ENCODE results near the gene SPRY2.

DNA sequence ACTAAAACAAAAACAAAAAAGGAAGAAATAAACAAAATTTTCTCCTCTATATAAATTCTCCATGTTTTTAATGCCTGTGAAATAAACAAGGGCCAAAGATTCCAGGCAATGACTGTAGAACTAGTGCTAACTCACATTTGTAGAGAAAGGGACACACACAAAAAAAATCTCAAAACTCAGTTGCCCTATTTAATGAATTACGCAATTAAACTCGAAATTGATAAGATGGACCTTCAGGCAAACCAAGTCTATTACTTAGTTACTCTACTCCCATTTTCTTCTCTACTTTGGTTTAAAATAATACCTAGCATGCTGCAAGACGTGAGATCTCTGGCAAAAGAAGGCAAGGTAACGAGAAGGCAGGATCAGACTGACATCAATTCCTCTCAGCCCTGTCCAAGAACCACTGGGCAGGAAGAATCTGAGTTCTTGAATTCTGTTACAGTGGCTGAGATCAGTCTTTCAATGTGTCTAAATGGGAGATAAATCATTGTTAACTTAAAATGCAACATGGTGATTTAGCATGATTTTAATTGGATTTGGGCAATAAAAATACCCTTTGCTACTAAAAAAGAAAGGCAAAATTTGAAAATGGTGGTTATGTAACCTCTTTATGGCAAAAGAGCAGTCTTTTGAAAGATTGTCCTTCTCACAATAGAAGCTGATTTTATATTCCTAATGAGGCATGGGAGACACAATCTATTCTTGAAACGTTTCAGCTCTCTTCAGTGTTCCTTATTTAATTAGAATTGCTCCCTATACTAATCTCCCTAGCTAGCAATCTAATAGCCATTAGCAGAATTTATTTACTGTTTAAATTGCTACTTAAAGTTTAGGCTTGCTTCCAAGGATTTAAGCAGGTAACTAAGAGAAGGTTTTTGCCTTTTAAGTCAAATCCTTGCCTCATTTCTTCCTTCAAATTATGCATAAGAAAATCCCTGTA is 25.9 kb downstream of the SPRY2 start:
- no peak for TF ChIP-seq EZH2phosphoT487 (IDR thresholded peaks at IDR 0.05; ENCODE audit: low read depth, severe bottlenecking, unreplicated experiment)
- TF ChIP-seq, protein P1, sequence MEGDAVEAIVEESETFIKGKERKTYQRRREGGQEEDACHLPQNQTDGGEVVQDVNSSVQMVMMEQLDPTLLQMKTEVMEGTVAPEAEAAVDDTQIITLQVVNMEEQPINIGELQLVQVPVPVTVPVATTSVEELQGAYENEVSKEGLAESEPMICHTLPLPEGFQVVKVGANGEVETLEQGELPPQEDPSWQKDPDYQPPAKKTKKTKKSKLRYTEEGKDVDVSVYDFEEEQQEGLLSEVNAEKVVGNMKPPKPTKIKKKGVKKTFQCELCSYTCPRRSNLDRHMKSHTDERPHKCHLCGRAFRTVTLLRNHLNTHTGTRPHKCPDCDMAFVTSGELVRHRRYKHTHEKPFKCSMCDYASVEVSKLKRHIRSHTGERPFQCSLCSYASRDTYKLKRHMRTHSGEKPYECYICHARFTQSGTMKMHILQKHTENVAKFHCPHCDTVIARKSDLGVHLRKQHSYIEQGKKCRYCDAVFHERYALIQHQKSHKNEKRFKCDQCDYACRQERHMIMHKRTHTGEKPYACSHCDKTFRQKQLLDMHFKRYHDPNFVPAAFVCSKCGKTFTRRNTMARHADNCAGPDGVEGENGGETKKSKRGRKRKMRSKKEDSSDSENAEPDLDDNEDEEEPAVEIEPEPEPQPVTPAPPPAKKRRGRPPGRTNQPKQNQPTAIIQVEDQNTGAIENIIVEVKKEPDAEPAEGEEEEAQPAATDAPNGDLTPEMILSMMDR (IDR thresholded peaks at IDR 0.05; ENCODE audit: poor library complexity) = no peak
